ENCODE results near the gene IGLON5. TPM values are rescaled to one million over a fixed set of nuclear protein-coding genes. Genes with fewer than 3 reads are reported as not detected.

The IGLON5 gene
- total RNA-seq, 1 donor from 2014 or later = 3.7 TPM

DNA sequence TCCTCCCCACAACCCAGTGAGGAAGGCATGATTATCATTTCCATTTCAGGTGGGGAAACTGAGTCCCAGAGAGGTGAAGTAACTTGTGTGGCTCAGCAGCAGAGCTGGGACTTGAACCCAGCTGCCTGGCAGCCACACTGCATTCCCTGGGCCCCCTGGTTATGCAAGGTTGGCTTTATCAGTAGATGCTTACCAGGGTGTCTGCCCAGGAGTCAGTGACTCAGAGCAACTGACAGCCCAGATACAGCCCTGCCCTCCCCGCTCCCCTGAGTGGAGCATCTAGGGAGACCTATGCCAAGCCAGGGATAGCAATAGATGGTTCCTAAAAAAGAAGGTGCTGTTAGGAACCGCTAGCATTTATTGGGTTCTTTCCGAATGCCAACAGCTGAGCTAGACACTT, 5.9 kb downstream of the IGLON5 start:
- no peak for DNase-seq (ENCODE audit: low spot score)

DNA sequence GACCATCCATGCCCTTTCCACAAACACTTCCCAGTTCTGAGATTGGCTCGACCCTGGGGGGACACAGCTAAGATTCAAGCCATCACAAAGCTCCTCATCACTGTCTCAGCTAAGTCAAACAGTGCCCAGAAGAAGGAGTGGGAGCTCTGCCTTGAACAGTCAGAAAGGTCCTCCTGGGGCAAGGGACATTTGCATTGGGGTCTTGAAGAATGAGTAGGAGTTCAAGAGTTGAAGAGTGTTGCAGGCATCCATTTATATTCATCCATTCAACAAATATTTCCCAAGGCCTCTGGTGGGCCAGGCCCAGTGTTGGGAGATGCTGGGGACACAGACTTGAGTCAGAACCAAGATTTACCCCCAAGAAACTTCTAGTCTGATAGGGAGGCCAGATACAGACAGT, 6.5 kb downstream of the IGLON5 start:
- no peak for DNase-seq (ENCODE audit: low spot score)

DNA sequence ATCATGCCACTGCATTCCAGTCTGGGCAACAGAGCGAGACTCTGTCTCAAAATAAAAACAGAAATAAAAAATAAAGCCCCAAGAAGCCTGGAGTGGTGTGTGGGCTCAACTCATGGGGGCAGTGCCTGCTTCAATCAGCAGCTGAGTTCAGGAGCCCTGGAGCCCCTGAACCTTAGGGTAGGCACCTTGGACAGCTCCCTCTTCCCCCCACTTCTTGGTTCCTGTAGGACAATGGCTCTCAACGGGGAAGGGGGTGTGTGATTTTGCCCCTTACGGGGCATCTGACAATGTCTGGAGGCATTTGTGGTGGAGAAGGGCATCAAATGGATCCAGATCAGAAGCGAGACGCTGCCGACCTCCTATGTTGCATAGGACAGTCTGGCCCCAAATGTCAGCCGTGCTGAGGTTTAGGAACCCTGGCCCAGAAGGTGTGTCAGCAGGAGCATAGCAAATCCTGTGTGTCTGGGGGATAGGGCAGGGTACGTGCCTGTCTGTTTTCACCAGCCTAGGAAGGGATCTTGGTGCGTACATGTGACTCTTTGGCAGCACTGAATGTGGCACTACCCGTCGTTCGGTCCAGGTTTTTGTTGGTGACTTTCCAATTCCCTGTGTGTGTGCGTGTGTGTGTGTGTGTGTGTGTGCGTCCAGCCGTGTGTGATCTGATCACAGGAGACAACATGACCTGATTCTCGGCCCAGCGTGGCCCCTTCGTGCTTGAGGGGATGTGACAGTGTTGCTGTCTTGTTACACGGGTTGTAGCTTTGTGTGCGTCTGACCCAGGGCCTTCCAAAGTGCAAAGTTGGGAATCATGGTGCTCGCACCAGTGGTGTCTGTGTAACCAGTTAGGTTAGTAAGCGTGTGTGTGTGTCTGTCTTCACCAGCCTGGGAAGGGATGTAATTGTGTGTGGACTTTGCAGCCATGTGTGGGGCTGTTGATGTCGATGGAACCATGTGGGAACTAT, 7.5 kb downstream of the IGLON5 start:
- DNase-seq (ENCODE audit: low spot score) = no peak

DNA sequence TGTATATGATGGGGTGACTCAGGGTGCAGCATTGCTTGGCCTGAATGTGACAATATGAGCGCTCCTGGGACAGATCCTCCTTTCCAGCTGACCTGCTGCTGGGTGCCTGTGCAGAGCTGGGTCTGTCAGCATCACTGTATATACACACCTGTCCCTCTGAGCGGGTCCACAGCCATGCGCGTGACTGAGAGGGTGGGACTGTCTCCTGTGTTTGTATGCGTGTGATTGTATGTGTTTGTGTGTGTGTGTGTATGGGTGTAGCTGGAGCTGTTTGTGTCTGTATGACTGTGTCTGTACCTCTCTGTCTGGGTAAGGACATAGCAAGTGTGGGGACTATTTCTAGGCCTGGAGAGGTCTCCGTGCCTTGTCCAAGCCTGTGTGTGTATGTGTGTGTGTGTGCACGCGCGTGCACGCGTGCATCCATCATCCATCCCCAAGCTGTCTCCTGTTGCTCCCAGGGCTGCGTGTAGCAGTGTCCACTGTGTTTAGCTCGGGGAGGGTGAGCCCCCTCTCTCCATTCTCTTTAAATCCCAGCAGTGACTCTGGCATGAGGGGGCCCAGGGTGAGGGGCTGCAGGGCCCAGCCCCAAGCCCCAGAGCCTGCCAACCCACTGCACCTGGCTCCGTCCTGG, 8.3 kb downstream of the IGLON5 start:
- no peak for DNase-seq (ENCODE audit: low spot score)

DNA sequence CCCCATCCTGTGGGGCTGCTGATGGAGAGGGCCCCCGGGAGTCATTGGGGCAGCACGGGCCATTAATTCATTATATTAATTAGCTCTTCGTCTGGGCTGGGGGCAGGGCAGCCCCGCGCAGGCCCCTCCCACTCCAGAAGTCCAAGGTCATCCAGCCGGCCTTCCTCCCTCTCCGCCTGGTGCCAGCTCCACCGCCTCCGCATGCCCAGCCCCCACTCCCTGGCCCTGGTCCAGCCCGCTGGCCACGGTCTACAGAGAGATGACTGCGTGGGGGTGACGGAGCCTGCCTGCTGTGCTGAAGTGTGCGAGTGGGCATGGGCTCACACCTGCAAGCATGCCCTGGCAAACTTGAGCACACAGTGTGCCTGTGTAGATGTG, 8.8 kb downstream of the IGLON5 start:
- DNase-seq (ENCODE audit: low spot score) = no peak

DNA sequence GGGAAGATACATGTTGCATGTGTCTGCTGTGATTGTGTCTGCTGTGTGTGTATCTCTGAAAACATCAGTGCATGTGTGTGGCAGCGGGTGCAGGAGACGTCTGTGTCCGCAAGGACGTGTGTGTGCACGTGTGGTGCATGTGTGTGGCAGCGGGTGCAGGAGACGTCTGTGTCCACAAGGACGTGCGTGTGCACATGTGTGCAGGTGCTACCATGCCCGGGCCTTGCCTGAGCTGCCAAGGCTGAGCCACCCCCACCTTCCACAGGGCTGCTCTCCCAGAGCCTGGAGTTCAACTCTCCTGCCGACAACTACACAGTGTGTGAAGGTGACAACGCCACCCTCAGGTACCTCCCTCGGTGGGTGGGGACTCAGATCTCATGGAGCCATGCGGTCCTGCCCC, 10.4 kb downstream of the IGLON5 start:
- DNase-seq (ENCODE audit: low spot score) = no peak

DNA sequence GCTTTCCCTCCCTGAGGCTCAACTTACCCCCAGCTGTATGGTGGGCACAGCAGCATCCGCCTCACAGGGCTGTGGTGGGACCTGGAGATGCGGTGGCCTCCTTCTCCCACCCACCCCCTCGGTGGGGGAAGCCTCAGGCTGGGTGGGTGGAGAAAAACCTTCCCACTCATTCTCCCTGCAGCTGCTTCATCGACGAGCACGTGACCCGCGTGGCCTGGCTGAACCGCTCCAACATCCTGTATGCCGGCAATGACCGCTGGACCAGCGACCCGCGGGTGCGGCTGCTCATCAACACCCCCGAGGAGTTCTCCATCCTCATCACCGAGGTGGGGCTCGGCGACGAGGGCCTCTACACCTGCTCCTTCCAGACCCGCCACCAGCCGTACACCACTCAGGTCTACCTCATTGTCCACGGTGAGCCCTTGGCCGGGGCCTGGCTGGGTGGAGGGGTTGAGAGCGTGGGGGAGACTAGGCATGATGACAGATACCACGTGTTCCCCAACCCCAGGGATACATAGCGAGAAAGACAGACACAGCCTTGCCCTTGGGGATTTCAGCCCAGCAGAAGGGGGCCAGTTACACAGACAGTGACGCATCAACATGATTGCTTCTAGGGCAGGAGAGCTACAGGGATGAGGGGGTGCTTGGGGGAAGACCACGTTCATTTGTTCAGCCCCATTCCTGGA, 12.2 kb downstream of the IGLON5 start:
- no peak for DNase-seq (ENCODE audit: low spot score)

DNA sequence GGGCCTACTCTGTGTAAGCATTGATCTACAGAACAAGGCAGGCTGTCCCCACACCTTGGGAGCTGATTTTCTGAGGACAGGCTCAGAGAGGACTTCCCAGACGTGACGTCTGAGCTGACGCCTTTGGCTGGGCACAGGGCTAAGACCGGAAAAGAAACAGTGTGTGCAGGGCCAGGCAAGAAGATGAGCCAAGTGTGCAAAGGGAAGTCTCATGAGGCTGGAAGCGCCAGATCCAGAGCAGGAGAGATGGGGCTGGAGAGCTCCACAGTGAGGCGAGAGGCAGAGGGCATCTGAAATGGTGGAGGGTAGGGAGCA, 12.7 kb downstream of the IGLON5 start:
- DNase-seq (ENCODE audit: low spot score) = no peak

DNA sequence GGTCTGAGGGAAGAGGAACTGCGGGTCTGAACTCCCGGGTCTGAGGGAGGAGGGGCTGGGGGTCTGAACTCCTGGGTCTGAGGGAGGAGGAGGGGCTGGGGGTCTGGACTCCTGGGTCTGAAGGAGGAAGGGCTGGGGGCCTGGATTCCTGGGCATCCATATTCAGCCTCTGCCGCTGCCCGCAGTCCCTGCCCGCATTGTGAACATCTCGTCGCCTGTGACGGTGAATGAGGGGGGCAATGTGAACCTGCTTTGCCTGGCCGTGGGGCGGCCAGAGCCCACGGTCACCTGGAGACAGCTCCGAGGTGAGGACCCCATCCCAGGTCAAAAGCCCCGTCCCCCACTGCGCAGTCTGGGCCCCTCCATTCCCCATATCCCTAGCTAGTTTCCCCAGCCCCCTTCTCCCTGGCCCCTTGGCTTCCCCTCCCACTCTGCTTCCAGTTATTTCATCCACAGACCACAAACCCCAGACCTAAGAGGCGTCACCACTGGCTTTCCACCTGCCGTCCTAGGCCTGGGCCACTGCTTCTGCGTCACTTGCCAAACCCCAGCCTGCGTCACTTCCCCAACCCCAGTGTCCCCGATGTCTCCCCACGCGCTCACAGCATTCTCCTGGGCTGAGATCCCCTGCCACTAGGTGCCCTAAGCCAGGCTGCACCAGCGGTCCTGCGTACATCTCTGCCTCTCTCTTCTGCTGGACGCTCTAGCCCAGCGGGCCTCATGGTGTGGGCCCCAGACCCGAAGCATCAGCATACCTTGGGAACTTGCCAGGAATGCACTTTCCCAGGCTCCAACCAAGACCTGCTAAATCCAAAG, 13.9 kb downstream of the IGLON5 start:
- DNase-seq (ENCODE audit: low spot score) = no peak

DNA sequence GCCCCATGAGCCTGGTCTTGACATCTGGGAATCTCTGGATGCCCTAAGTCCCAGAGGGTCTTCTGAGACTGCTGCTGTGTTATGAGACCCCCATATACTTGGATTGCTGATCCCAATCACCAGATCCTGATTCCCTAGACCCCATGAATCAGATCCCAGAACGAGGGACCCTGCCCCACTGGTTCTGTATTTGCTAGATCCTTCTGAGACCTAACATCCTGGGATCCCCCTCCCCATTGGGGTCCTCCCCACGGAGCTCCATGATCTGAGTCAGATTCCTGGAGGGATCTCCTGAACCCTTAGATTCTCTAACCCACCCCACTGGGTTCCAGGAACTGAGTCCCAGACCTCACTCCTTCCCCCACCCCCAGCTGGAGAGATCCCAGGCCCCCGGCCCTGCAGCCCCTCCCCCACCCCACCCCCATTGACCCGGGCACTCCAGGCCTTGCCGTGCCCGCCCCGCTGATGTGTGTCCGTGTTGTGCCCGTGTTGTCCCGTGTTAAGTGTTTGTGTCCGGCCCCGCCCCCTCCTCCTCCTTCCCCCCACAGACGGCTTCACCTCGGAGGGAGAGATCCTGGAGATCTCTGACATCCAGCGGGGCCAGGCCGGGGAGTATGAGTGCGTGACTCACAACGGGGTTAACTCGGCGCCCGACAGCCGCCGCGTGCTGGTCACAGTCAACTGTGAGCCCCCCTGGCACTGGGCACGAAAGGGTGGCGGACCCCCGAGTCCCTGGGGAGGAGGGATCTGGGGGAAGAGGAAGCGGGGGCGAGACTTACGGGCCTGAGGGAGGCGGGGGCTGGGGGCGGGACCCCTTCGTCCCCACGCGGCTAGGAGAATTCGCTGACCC, 15.0 kb downstream of the IGLON5 start:
- no peak for DNase-seq (ENCODE audit: low spot score)

DNA sequence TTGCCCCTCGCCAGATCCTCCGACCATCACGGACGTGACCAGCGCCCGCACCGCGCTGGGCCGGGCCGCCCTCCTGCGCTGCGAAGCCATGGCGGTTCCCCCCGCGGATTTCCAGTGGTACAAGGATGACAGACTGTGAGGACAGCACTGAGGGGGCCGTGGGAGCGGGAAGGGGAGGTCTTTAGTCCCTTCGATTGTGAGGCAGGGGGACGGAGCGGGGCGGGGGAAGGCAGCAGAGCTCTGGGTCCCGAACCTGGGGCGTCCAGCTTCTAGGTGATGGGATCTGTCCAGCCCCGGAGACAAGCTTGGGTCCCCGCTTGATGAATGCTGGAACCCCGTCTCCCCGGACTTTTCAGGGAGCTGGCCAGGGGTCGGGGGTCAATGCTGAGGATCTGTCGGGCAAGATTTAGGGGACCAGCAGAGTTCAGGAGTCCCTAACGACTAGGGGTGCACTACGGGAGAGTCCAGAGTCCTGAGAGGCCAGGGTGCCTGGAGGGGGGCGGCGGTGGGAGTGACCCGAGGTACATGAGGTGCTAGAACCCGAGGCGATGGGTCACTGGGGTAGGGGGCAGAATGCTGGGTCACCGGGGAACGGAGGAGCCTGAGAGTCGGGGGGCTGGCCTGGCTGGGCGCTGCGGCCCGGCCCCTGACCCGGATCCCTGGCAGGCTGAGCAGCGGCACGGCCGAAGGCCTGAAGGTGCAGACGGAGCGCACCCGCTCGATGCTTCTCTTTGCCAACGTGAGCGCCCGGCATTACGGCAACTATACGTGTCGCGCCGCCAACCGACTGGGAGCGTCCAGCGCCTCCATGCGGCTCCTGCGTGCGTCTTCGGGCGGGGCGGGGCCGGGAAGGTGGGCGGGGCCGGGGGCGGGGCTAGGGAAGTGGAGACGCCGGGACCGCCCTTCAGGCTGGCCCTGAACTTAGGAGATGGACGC, 15.9 kb downstream of the IGLON5 start:
- DNase-seq (ENCODE audit: low spot score) = no peak

DNA sequence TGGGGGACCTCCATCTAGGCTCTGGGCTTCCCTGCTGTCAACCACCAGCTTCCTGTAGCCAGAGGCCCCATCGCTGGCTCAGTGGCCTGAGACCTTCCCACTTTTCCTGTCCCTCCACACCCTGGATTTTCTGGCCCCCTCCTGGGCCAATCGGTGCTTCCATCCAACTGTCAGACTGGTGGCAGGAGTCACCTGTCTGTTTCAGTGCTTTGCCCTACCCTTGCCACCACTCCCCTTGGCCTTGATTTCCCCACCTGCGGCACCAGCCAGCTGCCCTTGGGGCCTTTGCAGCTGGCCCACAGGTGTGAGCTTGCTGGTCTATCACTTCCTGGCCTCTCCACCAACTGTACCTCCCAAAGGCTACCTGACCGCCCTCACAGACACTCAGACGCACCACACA, 18.0 kb downstream of the IGLON5 start:
- no peak for DNase-seq (ENCODE audit: low spot score)

DNA sequence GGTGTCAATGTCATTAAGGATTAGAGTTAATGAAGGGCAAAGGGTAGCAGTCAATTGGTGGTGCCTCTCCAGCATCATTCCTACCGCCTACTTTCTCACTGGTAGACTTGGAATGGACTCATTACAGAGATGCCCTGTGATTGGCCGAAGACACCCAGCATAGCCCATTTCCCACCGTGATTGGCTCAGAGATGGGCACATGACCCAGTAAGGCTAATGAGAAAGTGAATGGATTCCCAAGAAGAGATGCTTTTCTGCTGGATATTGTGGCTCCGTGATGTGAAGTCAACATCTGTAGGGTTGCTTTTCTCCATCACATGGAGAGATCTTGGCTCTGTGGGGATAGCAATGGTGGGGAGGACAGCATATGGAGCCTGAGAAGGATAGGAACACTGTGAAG, 18.9 kb downstream of the IGLON5 start:
- no peak for DNase-seq (ENCODE audit: low spot score)

DNA sequence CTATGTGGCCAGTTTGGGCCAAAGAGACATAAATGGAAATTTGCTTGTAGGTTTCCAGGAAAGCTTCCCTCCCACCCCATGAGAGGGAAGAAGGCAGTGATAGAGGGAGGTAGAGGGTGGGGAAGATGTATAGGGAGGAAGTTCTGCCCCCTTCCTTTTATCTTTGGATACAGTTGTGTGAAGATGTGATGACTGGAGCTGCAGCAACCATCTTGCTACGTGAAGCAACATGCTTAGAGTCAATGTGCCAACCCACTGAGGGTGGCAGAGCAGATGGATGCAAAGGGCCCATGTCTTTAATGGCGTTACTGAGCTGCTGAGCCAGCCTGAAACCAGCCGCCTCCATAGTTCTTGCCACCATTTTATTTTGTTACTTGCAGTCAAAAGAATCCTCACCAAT, 19.7 kb downstream of the IGLON5 start:
- DNase-seq (ENCODE audit: low spot score) = no peak

DNA sequence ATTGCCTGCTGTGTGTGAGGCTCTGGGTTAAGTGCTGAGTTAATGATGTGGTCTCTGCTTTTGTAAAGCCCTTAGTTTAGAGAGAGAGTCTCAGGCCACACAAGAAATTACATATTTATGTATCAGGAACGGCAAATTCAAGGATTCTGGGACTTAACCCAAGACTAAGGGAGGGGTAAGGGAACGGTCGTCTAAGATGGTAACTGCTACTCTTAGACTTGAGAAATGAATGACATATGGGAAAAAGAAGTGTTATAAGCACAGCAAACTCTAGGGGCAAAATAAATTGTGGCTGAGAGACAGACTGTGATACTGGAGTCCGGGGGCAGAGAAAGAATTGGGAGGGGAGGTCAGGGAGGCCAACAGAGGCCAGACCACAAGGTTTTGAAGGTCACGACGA, 20.3 kb downstream of the IGLON5 start:
- DNase-seq (ENCODE audit: low spot score) = no peak

DNA sequence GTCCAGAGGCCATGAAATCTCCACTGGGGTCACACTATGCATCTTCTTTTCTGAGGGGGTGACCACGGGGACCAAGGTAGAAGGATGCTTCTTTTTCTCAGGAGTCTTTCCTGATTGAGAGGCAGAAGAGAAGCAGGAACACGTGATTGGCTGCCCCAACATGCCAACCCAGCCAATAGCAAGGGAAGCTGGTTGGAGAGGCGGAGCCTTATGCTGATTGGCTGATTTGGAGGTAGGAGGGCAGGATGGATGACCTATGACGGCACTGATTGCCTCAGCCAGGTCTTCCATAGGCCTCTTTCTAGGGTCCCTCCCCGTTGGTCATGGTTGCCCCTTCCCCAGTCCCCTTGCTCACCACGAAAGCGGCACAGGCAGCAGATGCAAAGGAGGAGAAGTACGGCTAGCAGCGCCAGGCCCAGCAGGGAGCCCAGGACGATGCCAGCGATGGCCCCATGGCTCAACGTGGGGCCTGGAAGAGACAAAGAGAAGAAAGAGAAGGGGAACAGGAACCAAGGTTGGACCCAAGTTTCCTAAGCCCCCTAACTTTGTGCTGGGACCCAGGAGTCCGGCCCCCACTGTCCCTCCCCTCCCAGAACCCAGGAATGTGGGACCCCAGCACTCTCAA, 22.5 kb downstream of the IGLON5 start:
- DNase-seq (ENCODE audit: low spot score) = no peak

DNA sequence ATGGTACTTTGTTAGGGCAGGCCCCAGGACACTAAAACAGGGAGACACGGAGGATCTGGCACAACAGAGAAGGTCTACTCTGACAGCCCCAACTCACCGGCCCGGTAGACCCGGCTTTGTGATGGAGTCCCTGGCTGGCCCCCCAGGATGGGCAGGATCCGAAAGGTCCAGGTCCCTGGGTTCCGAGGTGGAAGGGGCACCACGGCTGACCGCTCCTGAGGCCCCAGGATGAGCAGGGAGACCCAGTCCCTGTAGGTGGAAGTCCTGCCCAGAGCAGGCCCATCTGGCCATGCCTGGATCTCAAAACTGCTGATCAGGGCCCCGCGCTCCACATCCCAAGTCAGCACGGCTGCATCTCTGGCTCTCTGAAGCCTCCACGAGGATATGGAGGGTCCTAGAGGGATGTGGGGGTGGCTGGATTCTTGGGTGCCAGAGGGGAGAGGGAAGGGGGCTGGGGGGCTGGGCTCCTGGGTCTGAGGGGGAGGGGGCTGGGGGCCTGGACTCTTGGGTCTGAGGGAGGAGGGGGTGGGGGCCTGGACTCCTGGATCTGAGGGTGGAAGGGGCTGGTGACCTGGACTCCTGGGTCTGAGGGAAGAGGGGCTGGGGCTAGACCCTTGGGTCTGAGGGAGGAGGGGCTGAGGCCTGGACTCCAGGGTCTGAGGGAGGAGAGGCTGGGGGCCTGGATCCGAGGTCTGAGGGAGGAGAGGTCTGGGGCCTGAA, 25.9 kb downstream of the IGLON5 start:
- DNase-seq (ENCODE audit: low spot score) = no peak

DNA sequence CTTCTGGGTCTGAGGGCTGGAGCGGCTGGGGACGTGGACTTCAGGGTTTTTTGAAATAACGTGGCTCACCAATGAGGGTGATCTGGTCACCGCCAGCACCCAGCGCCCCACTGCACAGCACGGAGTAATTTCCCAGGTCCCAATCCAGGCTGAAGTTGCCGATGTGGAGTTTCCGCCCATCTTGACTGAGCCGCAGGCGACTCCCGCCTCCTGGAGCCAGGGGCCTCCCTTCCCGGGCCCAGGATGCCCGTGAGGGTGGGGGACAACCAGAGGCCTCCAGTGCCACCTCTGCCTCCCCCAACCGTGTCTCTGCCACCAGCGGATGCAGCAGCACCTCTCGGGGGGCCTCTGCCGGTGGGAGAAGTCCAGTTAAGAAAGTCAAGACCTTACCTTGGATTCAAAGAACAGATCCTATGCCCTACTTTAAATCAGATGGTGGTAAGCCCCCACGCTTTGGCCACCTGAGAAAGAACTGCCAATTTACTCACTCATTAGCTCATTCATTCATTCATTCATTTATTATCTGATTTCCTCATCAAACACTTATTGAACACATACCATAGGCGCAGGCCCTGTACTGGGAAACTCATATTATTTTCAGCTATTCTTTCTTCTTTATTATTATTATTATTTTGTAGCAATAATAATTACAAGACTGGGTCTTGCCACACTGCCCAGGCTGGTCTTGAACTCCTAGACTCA, 26.6 kb downstream of the IGLON5 start:
- DNase-seq (ENCODE audit: low spot score) = no peak
